Dermis blood vessel endothelial cell (primary cell): ENCODE measurements around the gene ADPRS. TPM values are rescaled to one million over a fixed set of nuclear protein-coding genes. Genes with fewer than 3 reads are reported as not detected.

ENCODE experiments used
- DNase-seq: peaks from one replicate; pipeline ENCODE4 v3.0.0; 2010
- total RNA-seq: library from RNA; depleted of rRNA; stranded (reverse); fragments of >200 nt; gene quantifications from 2 replicates; pipeline ENCODE4 v1.2.3, GENCODE V29; 2014

The ADPRS gene, protein sequence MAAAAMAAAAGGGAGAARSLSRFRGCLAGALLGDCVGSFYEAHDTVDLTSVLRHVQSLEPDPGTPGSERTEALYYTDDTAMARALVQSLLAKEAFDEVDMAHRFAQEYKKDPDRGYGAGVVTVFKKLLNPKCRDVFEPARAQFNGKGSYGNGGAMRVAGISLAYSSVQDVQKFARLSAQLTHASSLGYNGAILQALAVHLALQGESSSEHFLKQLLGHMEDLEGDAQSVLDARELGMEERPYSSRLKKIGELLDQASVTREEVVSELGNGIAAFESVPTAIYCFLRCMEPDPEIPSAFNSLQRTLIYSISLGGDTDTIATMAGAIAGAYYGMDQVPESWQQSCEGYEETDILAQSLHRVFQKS
- 43.1 and 52.9 TPM in 2 replicates for total RNA-seq

GRCh38 chr1:36088577-36089392 is at the start of gene ADPRS:
Gene ADPRS (plus strand): TSS chr1:36088892. CDS start chr1:36088905, 13 bp downstream.
- DNase-seq, result peak; percentile 95

DNA sequence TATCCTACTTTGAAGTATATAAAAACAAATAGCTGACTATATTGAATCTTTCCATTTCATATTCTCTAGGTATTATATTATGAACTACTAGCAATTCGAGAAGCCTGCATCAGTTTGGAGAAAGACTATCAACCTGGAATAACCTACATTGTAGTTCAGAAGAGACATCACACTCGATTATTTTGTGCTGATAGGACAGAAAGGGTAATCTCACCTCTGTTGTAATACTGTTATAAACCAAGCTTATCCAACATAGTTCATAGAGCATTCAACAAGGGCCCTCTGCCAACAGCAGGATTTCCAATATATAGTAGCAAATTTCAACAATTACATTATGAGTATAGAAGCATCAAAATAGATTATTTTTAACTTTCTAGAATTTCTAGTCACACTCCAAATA is 48.5 kb upstream of the ADPRS start:
- no peak for DNase-seq

- no peak for DNase-seq
Observed at GRCh38 chr1:36051821-36052220, 36.9 kb upstream of the ADPRS start.

GRCh38 chr1:36053978-36054377 is 34.7 kb upstream of the ADPRS start:
- no peak for DNase-seq

GRCh38 chr1:36055706-36056105 is 33.0 kb upstream of the ADPRS start:
- no peak for DNase-seq

GRCh38 chr1:36062315-36062714 is 26.4 kb upstream of the ADPRS start:
- no peak for DNase-seq

DNA sequence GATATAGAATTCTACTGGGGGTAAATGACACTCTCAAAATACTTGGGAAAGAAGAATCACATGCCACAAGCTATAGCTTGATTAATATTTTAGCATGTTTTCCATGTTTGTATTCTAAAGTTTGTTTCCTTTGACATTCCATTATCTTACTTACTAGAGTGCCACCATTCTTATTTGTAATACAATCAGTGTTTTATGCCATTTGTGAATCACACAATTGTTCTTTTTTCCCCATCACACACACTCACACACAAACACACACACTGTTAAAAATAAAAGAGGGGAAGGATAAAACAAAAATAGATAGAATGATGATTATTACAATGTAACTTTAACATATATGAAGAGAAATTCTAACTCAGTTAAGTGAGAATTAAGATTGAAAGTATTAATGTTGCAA is 20.8 kb upstream of the ADPRS start:
- DNase-seq, result no peak

GRCh38 chr1:36068866-36069265 is 19.8 kb upstream of the ADPRS start:
- no peak for DNase-seq

DNA sequence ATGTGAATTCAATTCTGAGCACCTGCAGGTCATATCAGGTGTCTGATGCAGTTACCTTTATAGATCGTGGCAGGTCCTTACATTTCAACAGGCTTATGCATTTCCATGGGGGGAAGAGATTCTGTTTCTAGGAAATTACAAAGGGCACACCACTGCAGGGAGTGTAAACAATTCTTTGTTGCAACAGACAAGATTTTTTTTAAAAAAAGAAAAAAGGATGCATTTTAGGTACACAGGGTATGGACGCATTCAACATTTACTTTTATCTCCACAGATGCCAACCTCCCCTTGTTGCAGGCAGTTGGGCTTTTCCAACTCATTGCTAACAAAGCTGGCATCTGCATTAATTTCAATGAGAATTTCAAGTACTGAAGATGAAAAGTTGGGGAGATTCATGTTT is 18.3 kb upstream of the ADPRS start:
- DNase-seq, result no peak

DNA sequence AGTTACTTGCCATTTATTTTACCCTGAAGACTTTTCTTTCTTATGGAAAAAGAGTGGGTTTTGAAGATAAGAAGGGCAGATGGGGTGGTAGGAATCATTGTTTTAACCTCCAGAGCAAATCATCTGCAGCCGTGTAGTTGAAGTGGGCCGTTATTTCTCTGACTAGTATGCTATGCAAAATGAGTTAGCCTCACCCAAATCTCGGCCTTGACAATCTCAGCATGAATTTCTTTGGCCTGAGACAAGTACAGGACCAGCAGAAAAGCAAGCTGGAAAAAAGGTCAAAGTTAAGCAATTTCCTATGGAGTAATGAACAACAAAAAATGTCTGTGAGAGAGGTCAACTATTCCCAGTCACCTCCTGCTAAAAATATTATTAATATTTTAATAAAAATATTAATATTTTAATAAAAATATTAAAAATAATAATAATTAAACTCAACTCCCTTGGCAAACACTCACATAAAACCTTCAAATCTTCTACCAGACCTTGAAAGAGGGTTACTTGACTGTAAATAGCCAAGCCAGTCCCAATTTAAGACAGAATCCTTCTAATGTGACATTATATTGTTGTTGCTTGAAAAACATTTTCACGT is 11.6 kb upstream of the ADPRS start:
- no peak for DNase-seq

DNA sequence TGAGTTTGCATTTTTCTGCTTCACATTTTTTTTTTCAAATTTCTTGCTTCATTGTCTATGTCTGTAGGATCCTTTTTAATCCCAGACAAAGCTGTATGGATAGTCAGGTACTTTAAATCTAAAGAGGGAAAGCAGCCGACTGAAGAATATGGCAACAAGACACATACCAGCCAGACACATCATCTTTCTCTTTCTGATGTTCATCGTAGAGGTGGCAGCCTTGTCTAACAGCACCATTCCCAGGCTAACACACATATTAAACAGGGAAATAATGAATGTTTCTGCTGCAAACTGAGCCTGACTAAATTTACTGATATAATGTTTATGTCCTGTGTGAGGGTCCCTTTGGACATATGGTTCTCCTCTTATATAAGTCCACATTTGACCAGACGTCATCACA is 8.5 kb upstream of the ADPRS start:
- no peak for DNase-seq

- no peak for DNase-seq
Observed at GRCh38 chr1:36080801-36081200, 7.9 kb upstream of the ADPRS start.

DNA sequence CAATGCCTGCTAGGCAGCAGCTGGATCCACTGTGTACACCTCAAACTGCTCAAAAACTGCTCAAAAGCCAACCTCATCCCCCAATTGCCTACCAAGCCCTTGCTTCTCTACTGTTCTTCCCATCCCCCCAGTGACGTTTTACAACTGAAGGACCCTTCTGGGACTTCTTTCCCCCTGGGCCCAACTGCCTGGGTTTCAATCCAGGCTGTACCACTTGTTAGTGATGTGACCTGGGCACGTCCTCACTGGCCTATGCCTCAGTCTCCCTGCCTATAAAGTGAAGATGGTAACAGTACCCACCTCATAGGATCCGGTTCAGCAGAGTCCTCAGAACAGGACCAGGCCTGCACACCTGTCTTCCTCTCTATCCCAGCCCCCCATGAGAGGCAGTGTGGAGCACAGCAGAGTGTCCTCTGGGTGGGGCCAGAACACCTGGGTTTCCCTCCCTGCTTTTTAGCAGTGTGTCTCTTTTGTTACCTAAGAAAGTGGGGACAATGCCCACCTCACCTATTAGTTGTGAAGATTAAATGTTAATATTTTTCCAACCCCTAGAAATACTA is 6.7 kb upstream of the ADPRS start:
- DNase-seq, result no peak

DNA sequence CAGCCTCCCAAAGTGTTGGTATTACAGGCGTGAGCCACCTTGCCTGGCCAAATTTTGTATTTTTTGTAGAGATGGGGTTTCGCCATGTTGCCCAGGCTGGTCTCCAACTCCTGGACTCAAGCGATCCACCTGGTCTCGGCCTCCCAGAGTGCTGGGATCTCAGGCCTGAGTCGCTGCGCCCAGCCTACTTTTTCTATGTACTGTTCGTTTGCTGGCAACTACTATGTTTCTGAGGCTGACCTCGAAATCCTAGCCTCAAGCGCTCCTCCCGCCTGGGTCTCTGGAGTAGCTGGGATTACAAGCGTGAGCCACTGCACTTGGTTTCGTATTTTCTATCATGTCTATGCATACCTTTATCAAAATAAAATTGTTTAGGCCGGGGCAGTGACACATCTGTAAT is 5.5 kb upstream of the ADPRS start:
- no peak for DNase-seq

- DNase-seq, result peak; percentile 55
Observed at GRCh38 chr1:36083635-36084496, 4.8 kb upstream of the ADPRS start, which contains the start of gene TEKT2. Gene TEKT2 (plus strand): TSS chr1:36084094. CDS start chr1:36084922, 828 bp downstream.

- DNase-seq, result peak; percentile 28
Observed at GRCh38 chr1:36084497-36085115, 4.1 kb upstream of the ADPRS start.

DNA sequence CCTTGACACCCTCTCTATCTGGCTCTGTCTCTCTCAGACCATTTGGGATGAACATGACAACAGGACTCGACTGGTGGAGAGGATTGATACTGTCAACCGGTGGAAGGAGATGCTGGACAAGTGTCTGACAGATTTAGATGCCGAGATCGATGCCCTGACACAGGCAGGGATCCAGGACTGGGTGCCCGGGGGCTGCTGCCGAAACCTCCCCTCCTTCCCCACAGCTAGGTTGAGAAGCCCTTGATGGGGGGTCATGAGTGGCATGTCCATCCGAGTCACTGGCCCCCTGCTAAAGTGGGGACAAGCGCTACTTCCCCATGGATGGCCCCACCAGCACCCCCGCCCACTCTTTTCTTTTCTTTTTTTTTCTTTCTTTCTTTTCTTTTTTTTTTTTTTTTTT is 3.6 kb upstream of the ADPRS start:
- no peak for DNase-seq

GRCh38 chr1:36085686-36086526 is 2.8 kb upstream of the ADPRS start:
- DNase-seq, result no peak

DNA sequence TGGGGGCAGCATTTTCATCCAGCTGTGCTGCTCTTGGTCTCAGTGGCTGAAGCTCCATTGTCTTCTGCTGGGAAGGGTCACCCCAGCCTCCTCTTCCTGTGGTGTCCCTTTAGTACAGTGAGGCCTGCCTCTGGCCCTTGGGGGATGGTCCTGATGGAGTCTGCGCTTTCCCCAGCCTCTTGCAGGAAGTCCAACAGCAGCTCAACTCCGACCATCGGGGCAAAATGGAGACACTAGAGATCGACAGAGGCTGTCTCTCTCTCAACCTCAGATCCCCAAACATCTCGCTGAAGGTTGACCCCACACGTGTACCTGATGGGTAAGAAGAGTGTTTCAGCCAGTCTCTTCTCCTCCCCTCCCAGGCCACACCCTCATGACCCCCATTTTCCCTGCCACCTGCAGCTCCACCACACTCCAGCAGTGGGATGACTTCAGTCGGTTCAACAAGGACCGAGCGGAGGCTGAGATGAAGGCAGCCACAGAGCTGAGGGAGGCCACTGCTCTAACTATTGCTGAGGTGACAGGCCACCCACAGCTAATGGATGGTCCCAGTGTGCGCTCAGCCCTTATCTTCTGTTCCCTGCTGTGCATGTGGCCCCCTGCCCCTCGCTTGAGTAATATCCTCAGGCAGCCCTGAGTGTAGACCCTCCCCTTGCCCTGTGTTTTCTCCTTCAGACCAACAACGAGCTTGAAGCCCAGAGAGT is 2.0 kb upstream of the ADPRS start:
- no peak for DNase-seq
